Heart left ventricle (tissue), 16 donors: ENCODE results near the gene IP6K2. TPM values are rescaled to one million over a fixed set of nuclear protein-coding genes. Genes with fewer than 3 reads are reported as not detected.
"Not testable (repeated sequence)": the region's sequence is repeated elsewhere in the genome, so short reads cannot be mapped to it uniquely, and the experiment has no call there.

Experiments used
- ATAC-seq, 4 donors: fragments of 200-7000 bp; cut with Tn5 transposase; one replicate each; pipeline ENCODE4 v1.9.1; 2020 to 2022; ENCODE audit warnings: moderate library complexity in 4 of 4, mild to moderate bottlenecking in 3 of 4, moderate number of reproducible peaks in 1 of 4
- DNase-seq, 5 donors: peaks; one replicate each; pipeline ENCODE4 v3.0.0-alpha.2; 2020
- H3K27ac ChIP-seq, 12 donors: fragments of 200-600 bp; sonication (generic) in 4 of 12; one replicate each; pipeline versions ENCODE4 v1.5.0 to v1.8.0; 2016 to 2022; ENCODE audit warnings: mild to moderate bottlenecking in 2 of 12
- H3K27me3 ChIP-seq, 9 donors: fragments of 200-600 bp; sonication (generic) in 2 of 9; one replicate each; pipeline versions ENCODE4 v1.5.1 to v1.8.0; 2016 to 2022; ENCODE audit warnings: mild to moderate bottlenecking in 3 of 9
- H3K36me3 ChIP-seq, 9 donors: fragments of 200-600 bp; sonication (generic) in 2 of 9; one replicate each; pipeline versions ENCODE4 v1.5.0 to v1.8.0; 2018 to 2022; ENCODE audit warnings: mild to moderate bottlenecking in 2 of 9
- H3K4me1 ChIP-seq, 12 donors: fragments of 200-600 bp; sonication (generic) in 4 of 12; one replicate each; pipeline versions ENCODE4 v1.5.0 to v1.8.0; 2016 to 2022; ENCODE audit warnings: mild to moderate bottlenecking in 3 of 12
- H3K4me3 ChIP-seq, 12 donors: fragments of 200-600 bp; sonication (generic) in 4 of 12; one replicate each; pipeline versions ENCODE4 v1.5.0 to v1.8.0; 2017 to 2022; ENCODE audit warnings: mild to moderate bottlenecking in 9 of 12, moderate library complexity in 4 of 12
- H3K9me3 ChIP-seq, 12 donors: fragments of 200-600 bp; sonication (generic) in 4 of 12; one replicate each; pipeline versions ENCODE4 v1.5.0 to v1.8.0; 2016 to 2022; ENCODE audit warnings: mild to moderate bottlenecking in 1 of 12
- CTCF ChIP-seq, 12 donors: fragments of 200-600 bp; sonication (generic) in 4 of 12; IDR thresholded peaks; one replicate each; pipeline versions ENCODE4 v1.5.0 to v1.8.0; 2018 to 2022; ENCODE audit warnings: antibody characterized with exemption in 12 of 12, mild to moderate bottlenecking in 5 of 12
- POLR2A ChIP-seq, 2 donors: fragments of 450-650 bp; IDR thresholded peaks; one replicate each; pipeline ENCODE4 v1.6.1; 2017; ENCODE audit warnings: antibody characterized with exemption in 2 of 2, mild to moderate bottlenecking in 2 of 2, moderate library complexity in 2 of 2
- WGBS, 4 donors: extraction: QIAGEN DNeasy Blood & Tissue Kit in 2 of 4; methylation state at CpG; one replicate each; pipeline versions ENCODE4 v1.1.5 to v1.1.7; 2013 to 2018; 5-methylcytosine and 5-hydroxymethylcytosine counted together
- intact Hi-C, 10 donors: fragments of 100-400 bp; cut with DNase I; formaldehyde crosslinking; loops; one replicate each; pipeline versions ENCODE4 v1.11.1 to v1.14.2; 2022
- polyA plus RNA-seq, 2 donors: library from polyadenylated mRNA; stranded (reverse); fragments of 200-250 nt; gene quantifications; one replicate each; pipeline ENCODE4 v1.2.3, GENCODE V29; 2013
- total RNA-seq, 9 donors: library from RNA; depleted of rRNA in 2 of 9; stranded (reverse); fragments of >200 nt in 2 of 9; fragmentation: NEBNext Ultra II Directional in 3 of 9; extraction: Animal tissue kit (Norgen Biotek cat#: 25700) in 3 of 9; gene quantifications; one replicate each; pipeline versions ENCODE4 v1.1.0 to v1.2.4, GENCODE V29; 2016 to 2023
- donor health status: ischemic (EF 13 %, LVEDD 7.1; RV severe dilation, severe dysfunction).
- donor health status: healthy with polysubstance abuse.
- donor health status: DM: no; HTN: yes; CAD: no.
- donor health status: DM: no; HTN: no; CAD: no.
- donor health status: ischemic (EF 25% LVEDD 6.9; RV normal size, moderate dysfunction).
- donor health status: ischemic (EF 25% LVEDD 5.7; RV mildly dilated, moderate dysfunction).
- donor health status: healthy.
- donor health status: DM: yes; HTN: yes; CAD: no.
- donor health status: ischemic (EF 35%, LVEDD 5.7; RV mildly dilated, moderate dysfunction).
- donor health status: nonischemic (EF 11% LVEDD 7.7; RV severe dilation, severe dysfunction).
- donor health status: DM: yes; HTN: yes; CAD: no.
- donor health status: PGD.
- donor health status: ischemic (EF 29% LVEDD 5.4; RV normal size, mild dysfunction).
- donor health status: nonischemic (EF 23%, LVEDD 6.1; RV moderate dilation, normal function).

Gene IP6K2
- total and polyA plus RNA-seq, 11 donors: 14.1 to 42.7 (median 26.2) TPM

GRCh38 chr3:48723725-48724124 lies 6.7 kb upstream of the IP6K2 start:
- ATAC-seq: no peak
- no peaks in the 10 kb centered on the region for H3K4me1 ChIP-seq
- intact Hi-C loops: no loop called here
- no peaks in the 10 kb centered on the region for H3K27me3 ChIP-seq
- H3K4me3 ChIP-seq: no peak overlapping the region
- TF ChIP-seq CTCF (IDR thresholded peaks at IDR 0.05) (no peak), POLR2A (IDR thresholded peaks at IDR 0.05) (no peak)
- 88 to 92% (median 90%) methylated on average over 7 of the region's 7 CpGs for WGBS, 4 donors
- H3K27ac ChIP-seq: no peak overlapping the region
- DNase-seq: no peak
- H3K36me3 ChIP-seq: no peaks in the 10 kb centered on the region
- no peaks in the 10 kb centered on the region for H3K9me3 ChIP-seq

GRCh38 chr3:48723293-48723692 lies 6.3 kb upstream of the IP6K2 start:
- H3K36me3 ChIP-seq, H3K9me3 ChIP-seq, DNase-seq, H3K4me1 ChIP-seq, H3K27ac ChIP-seq, H3K4me3 ChIP-seq, ATAC-seq, H3K27me3 ChIP-seq, intact Hi-C loops: not testable (repeated sequence)
- WGBS, 4 donors: 76 to 84% (median 82%) methylated on average over 3 of the region's 3 CpGs

- Histone ChIP-seq H3K9me3 (no peaks in the 10 kb centered on the region), H3K4me1 (peaks cover 0 to 47% (median 35%) of the 10 kb centered on the region in 12 donors), H3K4me3 (peak overlapping the region; percentile 65 to 98 (median 79)), H3K27ac (peak overlapping the region; percentile 75 to 92 (median 87)), H3K36me3 (peaks cover 0 to 35% (median 24%) of the 10 kb centered on the region in 9 donors), H3K27me3 (no peaks in the 10 kb centered on the region)
- DNase-seq: peak in 2 of 5 donors; percentile 17 to 38
- no peak for ATAC-seq
- intact Hi-C loops: loop anchor here in 1 of 10 donors (2.0 kb wide), 1 partner anchor 24 kb away; no protein-coding TSS in a partner anchor
- no peak for TF ChIP-seq POLR2A (IDR thresholded peaks at IDR 0.05)
- TF ChIP-seq CTCF (IDR thresholded peaks at IDR 0.05): no peak
- 0 to 1% (median 1%) methylated on average over 16 of the region's 16 CpGs for WGBS, 4 donors
These were observed 476 bp downstream of the IP6K2 start for GRCh38 chr3:48716508-48716981.

- Histone ChIP-seq H3K27me3 (no peaks in the 10 kb centered on the region), H3K27ac (peak overlapping the region in 2 of 12 donors; percentile 88), H3K4me3 (peak overlapping the region in 8 of 12 donors; percentile 70 to 98 (median 79)), H3K36me3 (peaks cover 0 to 48% (median 37%) of the 10 kb centered on the region in 9 donors), H3K4me1 (peaks cover 0 to 54% (median 38%) of the 10 kb centered on the region in 12 donors), H3K9me3 (no peaks in the 10 kb centered on the region)
- peak in 1 of 4 donors; percentile 31 for ATAC-seq
- TF ChIP-seq CTCF (IDR thresholded peaks at IDR 0.05): no peak
- no peak for TF ChIP-seq POLR2A (IDR thresholded peaks at IDR 0.05)
- intact Hi-C loops: no loop called here
- DNase-seq: peak in 1 of 5 donors; percentile 18
These were observed 1.7 kb downstream of the IP6K2 start for GRCh38 chr3:48715174-48715800.
